Measurements from ENCODE around the gene IL15RA. TPM values are rescaled to one million over a fixed set of nuclear protein-coding genes. Genes with fewer than 3 reads are reported as not detected.

IL15RA gene
- total and polyA plus RNA-seq, 2 donors (not counting 3 experiments of a cell fraction or from before 2014, with no cell fraction given) = 18.8 to 20.6 TPM

DNA sequence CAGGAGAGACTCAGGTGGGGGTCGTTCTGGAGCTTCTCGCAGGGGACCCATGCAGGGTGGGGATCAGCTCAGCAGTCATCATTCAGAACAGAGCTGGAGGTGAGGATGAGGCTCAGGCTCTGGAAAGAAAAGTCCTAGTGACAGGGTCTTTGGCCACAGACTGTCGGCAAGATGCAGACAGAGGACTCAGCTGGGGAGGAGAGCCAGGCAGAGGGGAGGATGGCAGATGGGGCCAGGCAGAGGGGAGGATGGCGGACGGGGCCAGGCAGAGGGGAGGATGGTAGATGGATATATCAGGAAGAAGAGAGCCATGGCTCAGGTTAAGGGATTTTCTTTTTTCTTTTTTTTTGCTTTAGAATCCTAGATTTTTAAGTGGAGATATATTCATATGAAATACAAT, 7.7 kb upstream of the IL15RA start:
- Histone ChIP-seq H3K4me2 (ENCODE audit: insufficient read depth, low read length) (no peak overlapping the region), H3K4me3 (replicated peaks in 1 of 3; ENCODE audit: insufficient read depth in 1 of 3, low read depth in 1 of 3, low read length in 3 of 3) (no peak overlapping the region), H3K9ac (replicated peaks; ENCODE audit: extremely low read depth, insufficient read depth, low read length) (no peak overlapping the region), H2AFZ (ENCODE audit: low read depth, low read length) (no peak overlapping the region), H3K9me3 (replicated peaks; ENCODE audit: control insufficient read depth, insufficient read depth, low read length) (no peaks in the 10 kb centered on the region), H3K27me3 (ENCODE audit: control insufficient read depth in 2 of 2, insufficient read depth in 2 of 2, low read length in 2 of 2) (peaks cover 3 to 11% of the 10 kb centered on the region in 2 experiments), H3K4me1 (ENCODE audit: control insufficient read depth, extremely low read depth, insufficient read depth, low read length) (no peaks in the 10 kb centered on the region), H3K36me3 (ENCODE audit: control insufficient read depth in 2 of 2, extremely low read depth in 1 of 2, insufficient read depth in 2 of 2, low read length in 2 of 2) (no peaks in the 10 kb centered on the region), H3K27ac (ENCODE audit: insufficient read depth, low read depth, low read length) (no peak overlapping the region), H3K9me1 (replicated peaks; ENCODE audit: control insufficient read depth, extremely low read depth, insufficient read depth, low read length) (no peaks in the 10 kb centered on the region), H3K79me2 (ENCODE audit: control insufficient read depth, insufficient read depth, low read length) (no peaks in the 10 kb centered on the region), H4K20me1 (replicated peaks; ENCODE audit: control insufficient read depth, extremely low read depth, insufficient read depth, low read length) (no peaks in the 10 kb centered on the region)
- no TSS peak for BruUV-seq (replicated peaks)
- POLR2A ChIA-PET = no interaction called here
- CTCF ChIA-PET = no interaction called here
- TF ChIP-seq FOS (IDR thresholded peaks at IDR 0.05; ENCODE audit: borderline replicate concordance, insufficient read depth, low read length) (no peak), POLR2A (IDR thresholded peaks at IDR 0.05; ENCODE audit: low read depth, low read length) (no peak), EZH2 (IDR thresholded peaks at IDR 0.05; ENCODE audit: borderline replicate concordance, low read depth, low read length, severe bottlenecking) (no peak), MYC (IDR thresholded peaks at IDR 0.05; ENCODE audit: low read depth, low read length) (no peak), GATA2 (IDR thresholded peaks at IDR 0.05; ENCODE audit: insufficient read depth, insufficient read length, low read depth, low read length) (no peak), POLR2AphosphoS5 (IDR thresholded peaks at IDR 0.05; ENCODE audit: insufficient read depth, low read depth, low read length) (no peak), JUN (IDR thresholded peaks at IDR 0.05; ENCODE audit: borderline replicate concordance, insufficient read depth, insufficient read length, low read depth) (no peak)
- TF ChIP-seq, protein P1, sequence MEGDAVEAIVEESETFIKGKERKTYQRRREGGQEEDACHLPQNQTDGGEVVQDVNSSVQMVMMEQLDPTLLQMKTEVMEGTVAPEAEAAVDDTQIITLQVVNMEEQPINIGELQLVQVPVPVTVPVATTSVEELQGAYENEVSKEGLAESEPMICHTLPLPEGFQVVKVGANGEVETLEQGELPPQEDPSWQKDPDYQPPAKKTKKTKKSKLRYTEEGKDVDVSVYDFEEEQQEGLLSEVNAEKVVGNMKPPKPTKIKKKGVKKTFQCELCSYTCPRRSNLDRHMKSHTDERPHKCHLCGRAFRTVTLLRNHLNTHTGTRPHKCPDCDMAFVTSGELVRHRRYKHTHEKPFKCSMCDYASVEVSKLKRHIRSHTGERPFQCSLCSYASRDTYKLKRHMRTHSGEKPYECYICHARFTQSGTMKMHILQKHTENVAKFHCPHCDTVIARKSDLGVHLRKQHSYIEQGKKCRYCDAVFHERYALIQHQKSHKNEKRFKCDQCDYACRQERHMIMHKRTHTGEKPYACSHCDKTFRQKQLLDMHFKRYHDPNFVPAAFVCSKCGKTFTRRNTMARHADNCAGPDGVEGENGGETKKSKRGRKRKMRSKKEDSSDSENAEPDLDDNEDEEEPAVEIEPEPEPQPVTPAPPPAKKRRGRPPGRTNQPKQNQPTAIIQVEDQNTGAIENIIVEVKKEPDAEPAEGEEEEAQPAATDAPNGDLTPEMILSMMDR (IDR thresholded peaks at IDR 0.05; ENCODE audit: extremely low read depth in 1 of 2, insufficient read depth in 1 of 2, low read depth in 1 of 2, low read length in 2 of 2) = no peak
- TF ChIP-seq, protein P2, sequence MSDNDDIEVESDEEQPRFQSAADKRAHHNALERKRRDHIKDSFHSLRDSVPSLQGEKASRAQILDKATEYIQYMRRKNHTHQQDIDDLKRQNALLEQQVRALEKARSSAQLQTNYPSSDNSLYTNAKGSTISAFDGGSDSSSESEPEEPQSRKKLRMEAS (IDR thresholded peaks at IDR 0.05; ENCODE audit: insufficient read depth, insufficient read length) = no peak
- DNase-seq (ENCODE audit: low read depth, low spot score) (no peak), FAIRE-seq (no peak)
- intact Hi-C loops (cut with micrococcal nuclease) (no loop called here), dilution Hi-C loops (cut with MboI; ENCODE audit: extremely low pct_ligation_motif_present, low sequenced_read_pairs) (no loop called here)

All from endothelial cell of umbilical vein (primary cell).